Adipocyte (in vitro differentiated cells): ENCODE measurements around the gene MUSK.

Source experiments
- DNase-seq: peaks from one replicate; pipeline ENCODE4 v3.0.0-alpha.2; 2015; ENCODE audit warnings: low read depth
- H3K27me3 ChIP-seq: replicated peaks from 2 replicates; pipeline ENCODE4 v1.7.0; 2013; ENCODE audit warnings: mild to moderate bottlenecking, low read length, moderate library complexity; ENCODE audit not compliant: control insufficient read depth, insufficient read depth
- H3K36me3 ChIP-seq: 2 replicates; pipeline ENCODE4 v1.7.0; 2013; ENCODE audit warnings: low read length, mild to moderate bottlenecking, moderate library complexity; ENCODE audit not compliant: control insufficient read depth, insufficient read depth, severe bottlenecking
- H3K4me1 ChIP-seq: 2 replicates; pipeline ENCODE4 v1.7.0; 2013; ENCODE audit warnings: mild to moderate bottlenecking, low read length, moderate library complexity; ENCODE audit not compliant: control insufficient read depth, insufficient read depth
- H3K4me3 ChIP-seq: 2 replicates; pipeline ENCODE4 v1.7.0; 2013; ENCODE audit warnings: mild to moderate bottlenecking, low read length, moderate library complexity
- H3K9ac ChIP-seq: 2 replicates; pipeline ENCODE4 v1.7.0; 2013; ENCODE audit warnings: mild to moderate bottlenecking, low read length, moderate library complexity
- H3K9me3 ChIP-seq: 2 replicates; pipeline ENCODE4 v1.7.0; 2013; ENCODE audit warnings: mild to moderate bottlenecking, low read length, moderate library complexity; ENCODE audit not compliant: control insufficient read depth

Gene MUSK

DNA sequence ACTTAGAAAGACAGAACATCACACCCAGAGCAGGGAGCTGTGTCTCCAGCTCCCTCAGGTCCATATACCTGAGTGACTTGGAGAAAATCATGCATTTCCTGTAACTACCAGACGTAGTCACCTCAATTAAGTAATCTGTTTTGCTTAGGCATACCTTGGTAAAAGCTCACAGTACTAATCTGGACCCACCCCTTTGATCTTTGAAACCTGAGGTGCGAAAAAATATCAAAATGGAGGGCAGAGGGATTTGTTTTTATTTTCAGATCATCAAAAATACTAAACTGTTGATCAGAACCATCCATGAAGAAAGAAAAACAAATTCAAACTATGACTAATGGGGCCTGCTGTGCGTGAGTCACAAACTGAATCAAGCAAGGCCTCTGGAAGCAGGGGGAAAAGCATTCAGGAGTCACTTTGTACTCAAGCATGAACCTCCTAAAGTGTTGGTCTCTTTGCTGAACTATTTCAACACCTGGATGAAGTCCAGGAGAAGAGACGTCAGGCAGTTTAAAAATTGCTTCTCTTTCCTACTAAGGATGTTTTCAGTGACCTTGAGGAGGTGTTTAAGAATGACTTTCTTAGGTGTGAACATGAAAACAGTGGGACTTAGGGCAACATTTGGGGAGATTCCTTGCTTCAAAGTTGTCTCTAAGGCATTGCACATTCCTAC is 76.3 kb downstream of the MUSK start:
- Histone ChIP-seq H3K36me3 (no peaks in the 10 kb centered on the region), H3K27me3 (no peaks in the 10 kb centered on the region), H3K4me3 (no peak overlapping the region), H3K9me3 (no peaks in the 10 kb centered on the region), H3K4me1 (peaks cover 54% of the 10 kb centered on the region), H3K9ac (peak overlapping the region; percentile 82)
- peak; percentile 95 for DNase-seq

DNA sequence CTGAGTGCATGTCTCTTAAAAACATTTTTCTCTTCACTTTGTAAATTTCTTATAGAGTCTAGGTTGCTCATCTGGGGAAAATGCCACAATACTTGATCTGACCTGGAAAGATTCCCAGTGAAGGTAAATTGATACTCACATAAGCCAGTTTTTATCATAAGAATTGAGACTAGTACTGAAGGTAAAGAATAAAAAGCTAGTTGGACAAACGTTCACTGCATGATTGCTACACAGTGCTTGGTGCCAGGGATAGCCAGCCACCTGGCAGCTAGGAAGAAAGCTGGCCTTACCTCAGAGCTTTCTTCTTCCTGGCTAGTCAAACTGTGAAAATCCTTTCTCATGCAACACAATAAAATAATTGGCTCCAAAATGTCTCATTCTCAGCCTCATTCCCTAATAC is 77.1 kb downstream of the MUSK start:
- Histone ChIP-seq H3K36me3 (no peaks in the 10 kb centered on the region), H3K4me3 (peak overlapping the region; percentile 10), H3K4me1 (peaks cover 63% of the 10 kb centered on the region), H3K9me3 (no peaks in the 10 kb centered on the region), H3K9ac (peak overlapping the region; percentile 73), H3K27me3 (no peaks in the 10 kb centered on the region)
- peak; percentile 45 for DNase-seq

DNA sequence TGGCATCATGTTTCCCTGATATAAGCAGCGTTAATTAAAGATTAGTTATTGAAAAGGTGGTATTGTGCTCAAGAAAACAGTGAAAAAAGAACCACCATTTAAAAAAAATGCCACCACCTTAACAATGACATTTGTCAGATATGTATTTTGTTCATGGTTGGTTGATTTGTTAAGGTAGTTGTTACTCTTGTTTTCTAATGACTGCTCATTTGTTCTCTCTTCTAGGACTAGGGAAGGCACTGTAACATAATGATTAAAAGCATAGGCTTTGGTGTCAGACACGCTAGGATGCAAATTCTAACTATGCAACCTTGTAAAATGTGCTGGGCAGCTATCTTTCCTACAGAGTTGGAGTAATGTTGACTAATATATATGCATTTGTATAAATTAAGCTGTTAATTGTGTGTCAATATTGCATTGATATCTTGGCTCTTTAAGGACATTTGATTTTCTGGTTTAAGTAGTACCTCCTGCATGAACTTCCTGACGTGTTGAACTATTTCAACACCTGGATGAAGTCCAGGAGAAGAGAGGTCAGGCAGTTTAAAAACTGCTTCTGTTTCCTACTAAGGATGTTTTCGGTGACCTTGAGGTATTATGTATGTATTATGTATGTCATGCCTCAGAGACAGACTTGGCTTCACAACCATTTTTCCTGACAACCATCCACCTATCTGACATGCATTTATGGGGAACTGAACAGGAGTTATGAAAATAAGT is 77.8 kb downstream of the MUSK start:
- peak overlapping the region; percentile 10 for H3K4me3 ChIP-seq
- H3K36me3 ChIP-seq = no peaks in the 10 kb centered on the region
- H3K27me3 ChIP-seq = no peaks in the 10 kb centered on the region
- peaks cover 70% of the 10 kb centered on the region for H3K4me1 ChIP-seq
- H3K9me3 ChIP-seq = no peaks in the 10 kb centered on the region
- peak overlapping the region; percentile 73 for H3K9ac ChIP-seq
- no peak for DNase-seq

DNA sequence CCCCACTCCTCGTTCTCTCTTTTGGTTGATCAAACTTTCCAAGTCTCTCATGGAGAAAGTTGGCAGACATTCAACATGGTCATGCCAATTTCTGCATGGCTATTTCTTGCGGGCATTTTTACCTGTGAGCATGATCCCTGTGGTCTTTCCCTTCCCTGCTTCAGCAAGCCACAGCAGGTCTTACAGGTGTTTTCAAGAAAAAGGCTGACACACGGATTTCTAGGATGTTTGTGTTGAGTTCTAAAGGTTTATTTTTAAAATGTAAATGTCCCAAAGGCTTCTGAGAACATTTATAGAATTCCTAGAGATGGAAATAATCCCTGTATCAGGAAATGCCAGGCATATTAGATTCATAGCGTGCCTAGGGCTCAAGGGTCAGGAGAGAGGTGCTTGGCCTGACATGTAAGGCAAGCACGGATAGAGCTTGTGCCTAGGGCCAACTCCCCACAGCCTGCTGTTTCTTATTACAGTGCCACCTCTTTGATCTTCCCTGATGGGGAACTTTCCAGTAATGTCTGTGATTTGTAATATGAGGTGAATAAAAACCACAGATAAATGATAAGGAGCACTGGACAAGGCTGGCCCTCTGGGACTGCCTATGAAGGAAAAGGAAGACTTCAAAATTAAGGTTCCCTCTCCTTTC is 79.8 kb downstream of the MUSK start:
- Histone ChIP-seq H3K36me3 (no peaks in the 10 kb centered on the region), H3K4me3 (no peak overlapping the region), H3K9me3 (no peaks in the 10 kb centered on the region), H3K27me3 (no peaks in the 10 kb centered on the region), H3K9ac (no peak overlapping the region), H3K4me1 (peaks cover 68% of the 10 kb centered on the region)
- peak; percentile 68 for DNase-seq

DNA sequence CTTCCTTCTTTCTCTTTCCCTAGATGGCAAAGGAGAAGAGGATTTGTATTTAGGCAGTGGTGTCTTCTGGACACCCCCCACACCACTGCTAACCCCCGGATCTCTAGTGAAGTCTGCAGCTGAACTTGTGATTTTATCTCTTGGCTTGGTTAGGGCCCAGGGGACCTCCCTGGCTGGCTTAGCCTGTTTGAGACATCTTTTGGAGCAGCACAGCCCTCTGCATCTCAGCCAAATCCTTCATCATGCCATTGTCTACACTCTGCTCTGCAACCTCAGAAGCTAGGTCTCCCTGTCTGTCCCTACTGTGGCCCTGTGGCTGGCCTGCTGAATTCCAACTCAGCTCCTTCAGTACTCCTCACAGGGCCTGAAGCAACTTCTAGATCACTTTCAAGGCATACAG is 81.7 kb downstream of the MUSK start:
- H3K27me3 ChIP-seq = no peaks in the 10 kb centered on the region
- no peak overlapping the region for H3K4me3 ChIP-seq
- peak; percentile 34 for DNase-seq
- H3K36me3 ChIP-seq = no peaks in the 10 kb centered on the region
- peak overlapping the region; percentile 45 for H3K9ac ChIP-seq
- peaks cover 67% of the 10 kb centered on the region for H3K4me1 ChIP-seq
- no peaks in the 10 kb centered on the region for H3K9me3 ChIP-seq

DNA sequence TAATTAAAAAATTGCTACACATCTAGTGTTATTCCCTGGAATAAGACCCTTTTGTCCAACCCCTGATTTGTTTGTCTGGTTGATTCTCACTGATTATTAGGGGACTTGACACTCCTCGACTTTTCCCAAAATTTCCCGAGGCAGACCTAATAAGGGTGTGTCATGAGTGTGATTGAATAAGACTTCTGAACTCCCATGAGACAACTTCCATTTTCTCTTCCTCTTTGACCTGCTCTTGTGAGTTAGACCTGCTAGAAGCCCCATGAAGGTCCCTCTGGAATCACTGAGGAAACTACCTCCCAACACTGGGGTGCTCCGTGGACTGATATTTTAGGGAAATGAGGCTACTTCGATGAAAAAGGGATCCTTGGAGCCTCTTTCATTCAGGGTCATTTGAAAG is 83.4 kb downstream of the MUSK start:
- Histone ChIP-seq H3K9me3 (no peaks in the 10 kb centered on the region), H3K4me1 (peaks cover 51% of the 10 kb centered on the region), H3K9ac (no peak overlapping the region), H3K36me3 (no peaks in the 10 kb centered on the region), H3K4me3 (no peak overlapping the region), H3K27me3 (no peaks in the 10 kb centered on the region)
- no peak for DNase-seq

DNA sequence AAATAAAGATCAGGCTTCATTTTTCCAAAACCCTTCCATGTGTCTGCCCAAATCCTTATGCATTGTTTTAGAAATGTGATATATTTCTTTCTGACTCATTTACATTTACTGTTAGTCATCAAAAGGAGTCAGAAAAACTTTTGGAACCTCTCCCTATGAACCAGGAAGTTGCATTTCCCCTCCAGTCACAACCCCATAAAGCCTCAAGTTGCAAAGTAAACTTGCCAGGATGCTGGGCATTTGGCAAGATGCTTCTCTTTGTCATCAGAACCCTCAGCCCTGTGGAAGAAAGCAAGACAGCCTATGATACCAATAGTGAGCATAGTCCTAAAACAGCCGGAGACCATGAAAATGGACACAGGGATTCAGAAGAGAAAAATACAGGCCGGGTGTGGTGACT is 84.2 kb downstream of the MUSK start:
- no peaks in the 10 kb centered on the region for H3K9me3 ChIP-seq
- H3K4me1 ChIP-seq = peaks cover 51% of the 10 kb centered on the region
- peak overlapping the region; percentile 53 for H3K9ac ChIP-seq
- peak; percentile 94 for DNase-seq
- no peaks in the 10 kb centered on the region for H3K36me3 ChIP-seq
- H3K27me3 ChIP-seq = no peaks in the 10 kb centered on the region
- H3K4me3 ChIP-seq = no peak overlapping the region

DNA sequence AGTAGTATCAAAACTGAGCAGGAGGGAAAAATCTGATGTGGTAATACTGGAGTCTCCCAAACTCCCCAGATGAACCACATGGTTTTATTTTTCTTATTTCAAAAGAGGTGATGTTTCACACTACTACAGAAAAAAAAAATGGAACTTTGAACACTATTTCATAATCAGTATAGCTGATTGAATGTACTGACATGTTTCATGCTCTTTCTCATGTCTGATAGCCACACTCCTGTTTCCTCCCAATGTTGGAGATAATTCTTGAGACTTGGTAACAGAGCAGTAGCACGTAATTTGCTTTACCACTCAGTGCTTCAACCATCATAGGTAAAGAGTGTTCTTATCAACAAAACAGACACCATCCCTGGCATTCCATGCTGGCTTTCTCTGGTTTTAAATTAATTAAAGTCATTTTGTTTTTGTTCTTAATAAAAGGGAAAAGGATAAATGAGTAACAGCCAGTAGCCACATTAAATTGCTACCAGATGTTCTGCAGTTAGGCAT is 85.2 kb downstream of the MUSK start:
- H3K27me3 ChIP-seq = no peaks in the 10 kb centered on the region
- peak; percentile 90 for DNase-seq
- H3K9me3 ChIP-seq = peaks cover 2% of the 10 kb centered on the region
- no peak overlapping the region for H3K4me3 ChIP-seq
- H3K9ac ChIP-seq = peak overlapping the region; percentile 53
- no peaks in the 10 kb centered on the region for H3K36me3 ChIP-seq
- peaks cover 51% of the 10 kb centered on the region for H3K4me1 ChIP-seq

DNA sequence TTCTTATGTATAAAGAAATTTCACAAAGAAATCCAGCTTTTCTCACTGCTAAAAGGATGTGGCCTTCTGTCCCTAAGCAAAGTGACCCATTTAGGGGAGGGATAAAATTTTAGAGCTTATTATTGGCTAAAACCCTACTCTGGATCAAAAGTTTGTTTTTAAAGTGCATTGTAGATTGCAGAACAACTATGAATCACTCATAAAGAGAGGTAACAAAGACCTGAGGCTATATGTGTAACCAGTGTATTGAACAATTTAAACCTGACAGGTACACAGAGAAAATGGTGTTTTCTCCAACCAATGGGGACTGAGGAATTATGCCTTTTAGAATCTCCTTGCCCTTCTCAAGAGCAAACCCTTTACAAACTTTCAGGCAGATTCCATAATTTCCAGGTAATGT is 86.6 kb downstream of the MUSK start:
- Histone ChIP-seq H3K36me3 (no peaks in the 10 kb centered on the region), H3K4me1 (peaks cover 44% of the 10 kb centered on the region), H3K4me3 (no peak overlapping the region), H3K27me3 (no peaks in the 10 kb centered on the region), H3K9me3 (peaks cover 7% of the 10 kb centered on the region), H3K9ac (no peak overlapping the region)
- no peak for DNase-seq

DNA sequence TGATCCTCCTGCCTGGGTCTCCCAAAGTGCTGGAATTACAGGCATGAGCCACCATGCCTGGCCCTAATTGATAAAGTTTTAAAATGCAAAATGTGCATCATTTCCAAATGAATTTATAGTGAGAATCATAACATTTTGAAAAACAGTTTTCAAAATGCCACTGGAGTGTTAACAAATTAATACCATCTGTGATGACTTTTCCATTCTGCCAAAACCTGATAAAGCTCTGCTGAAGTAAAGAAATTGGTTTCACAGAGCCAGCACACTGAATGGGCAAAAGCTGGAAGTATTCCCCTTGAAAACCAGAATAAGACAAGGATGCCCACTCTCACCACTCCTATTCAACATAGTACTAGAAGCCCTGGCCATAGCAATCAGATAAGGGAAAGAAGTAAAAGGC is 89.6 kb downstream of the MUSK start:
- H3K27me3 ChIP-seq = no peaks in the 10 kb centered on the region
- H3K4me1 ChIP-seq = peaks cover 17% of the 10 kb centered on the region
- no peaks in the 10 kb centered on the region for H3K36me3 ChIP-seq
- H3K9ac ChIP-seq = no peak overlapping the region
- H3K9me3 ChIP-seq = peaks cover 7% of the 10 kb centered on the region
- peak; percentile 17 for DNase-seq
- no peak overlapping the region for H3K4me3 ChIP-seq

DNA sequence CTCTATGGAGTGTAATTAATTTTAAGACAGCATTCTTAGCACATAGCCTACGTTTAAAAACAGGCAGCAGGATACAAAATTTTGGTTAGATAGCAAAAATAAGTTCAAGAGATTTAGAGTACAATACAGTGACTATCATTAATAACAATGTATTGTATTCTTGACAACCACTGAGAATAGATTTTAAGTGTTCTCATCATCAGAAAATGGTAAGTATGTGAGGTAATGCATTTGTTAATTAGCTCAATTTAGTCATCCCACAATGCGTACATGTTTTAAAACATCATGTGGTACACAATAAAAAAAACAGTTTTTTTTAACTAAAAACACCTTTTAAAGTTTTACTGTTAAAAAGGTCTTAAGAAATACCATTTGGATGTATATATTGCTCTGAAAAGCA is 94.2 kb downstream of the MUSK start:
- Histone ChIP-seq H3K36me3 (no peaks in the 10 kb centered on the region), H3K27me3 (no peaks in the 10 kb centered on the region), H3K9me3 (peaks cover 7% of the 10 kb centered on the region), H3K9ac (no peak overlapping the region), H3K4me3 (no peak overlapping the region), H3K4me1 (peaks cover 17% of the 10 kb centered on the region)
- no peak for DNase-seq
